Adipose tissue (tissue), 3 donors: ENCODE measurements around the gene NFKBIL1. TPM values are rescaled to one million over a fixed set of nuclear protein-coding genes. Genes with fewer than 3 reads are reported as not detected.
"Not testable (repeated sequence)": the region's sequence is repeated elsewhere in the genome, so short reads cannot be mapped to it uniquely, and the experiment has no call there.

ENCODE experiments used
- H3K27ac ChIP-seq: one replicate; pipeline ENCODE4 v1.5.1; 2013; ENCODE audit warnings: low read depth, low read length
- WGBS, 3 donors: extraction: QIAGEN DNeasy Blood & Tissue Kit; methylation state at CpG; one replicate each; pipeline ENCODE4 v1.1.7; 2013; 5-methylcytosine and 5-hydroxymethylcytosine counted together
- polyA plus RNA-seq, 3 donors: library from polyadenylated mRNA; stranded (reverse); fragments of 200-250 nt; gene quantifications; one replicate each; pipeline ENCODE4 v1.2.3, GENCODE V29; 2013
- donor health status: healthy with polysubstance abuse.
- donor health status: Bipolar disorder and iron deficiency.
- donor health status: healthy.

NFKBIL1 gene
- polyA plus RNA-seq, 3 donors: 21.5 to 40.3 (median 25.0) TPM

DNA sequence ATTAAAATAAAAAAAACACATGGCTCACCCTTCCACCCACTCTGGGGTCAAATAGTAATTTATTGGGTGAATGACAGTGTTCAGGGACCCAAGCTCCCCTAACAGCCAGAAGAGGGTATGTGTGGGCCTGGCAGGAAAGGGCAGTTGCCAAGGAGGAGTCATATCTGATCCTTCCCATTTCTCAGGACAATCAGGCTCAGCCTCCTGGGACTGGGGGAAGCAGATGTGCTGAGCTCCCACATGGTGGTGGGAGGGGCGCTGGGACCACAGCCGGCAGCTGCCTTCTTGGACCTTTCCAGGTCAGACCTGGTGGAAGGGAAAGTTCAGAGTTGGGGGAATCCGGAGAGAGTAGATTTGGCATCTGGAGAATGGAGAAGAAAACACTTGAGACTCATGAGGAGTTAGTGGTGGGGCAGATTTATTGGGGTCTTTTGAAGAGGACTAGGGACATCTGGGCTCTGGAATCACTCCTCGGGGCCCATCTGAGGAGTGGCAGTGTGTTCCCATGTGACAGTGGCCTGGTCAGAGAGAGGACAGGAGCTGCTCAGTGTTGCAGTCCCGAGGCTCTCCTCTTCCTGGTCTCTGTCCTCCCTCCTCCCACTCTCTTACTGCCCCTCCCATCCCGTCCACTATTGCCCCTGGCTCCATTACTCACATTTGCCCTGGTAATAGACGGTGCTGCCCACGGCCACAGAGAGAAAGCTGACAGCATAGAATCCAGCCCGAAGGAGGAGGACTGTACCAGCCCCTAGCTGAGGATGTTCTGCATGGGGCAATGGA lies 41.7 kb downstream of the NFKBIL1 start:
- 47 to 55% (median 49%) methylated on average over 9 of the region's 9 CpGs for WGBS, 3 donors

GRCh38 chr6:31590691-31591090 lies 43.3 kb downstream of the NFKBIL1 start:
- 74 to 88% (median 83%) methylated on average over 5 of the region's 5 CpGs for WGBS, 3 donors
- H3K27ac ChIP-seq: not testable (repeated sequence)

More for the DNA sequence above, 41.7 kb downstream of the NFKBIL1 start:
- H3K27ac ChIP-seq: no peak overlapping the region

- no peak overlapping the region for H3K27ac ChIP-seq
- 86 to 94% (median 88%) methylated on average over 7 of the region's 7 CpGs for WGBS, 3 donors
Observed at GRCh38 chr6:31592396-31592771, 45.0 kb downstream of the NFKBIL1 start.

DNA sequence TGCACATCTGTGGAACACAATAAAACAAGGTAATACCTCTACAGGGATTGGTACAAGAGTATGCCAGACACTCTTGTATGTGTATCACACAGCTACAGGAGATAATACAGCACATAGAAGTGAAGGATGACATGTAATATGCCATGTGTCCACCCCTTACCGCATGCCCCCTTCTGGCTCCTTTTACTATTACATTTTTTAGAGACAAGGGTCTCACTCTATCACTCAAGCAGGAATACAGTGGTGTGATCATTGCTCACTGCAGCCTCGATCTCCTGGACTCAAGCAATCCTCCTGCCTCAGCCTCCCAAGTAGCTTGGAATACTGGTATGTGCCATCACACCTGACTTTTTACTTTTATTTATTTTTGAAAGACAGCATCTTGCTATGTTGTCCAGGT lies 49.6 kb downstream of the NFKBIL1 start:
- no peak overlapping the region for H3K27ac ChIP-seq
- WGBS, 3 donors: 22 to 33% (median 23%) methylated on average over 2 of the region's 2 CpGs

GRCh38 chr6:31607317-31607716 lies 59.9 kb downstream of the NFKBIL1 start:
- H3K27ac ChIP-seq: no peak overlapping the region
- WGBS, 3 donors: 70 to 90% (median 81%) methylated on average over 1 of the region's 1 CpG

Other genes starting within 250 kb of the NFKBIL1 start
- 1,000 to 10,000 TPM in 1 of 3 donors, 100 to 1,000 TPM in 2; 379 to 1,027 (median 723) TPM for gene HLA-B, start 190.4 kb upstream of the NFKBIL1 start, polyA plus RNA-seq
- 10 to 100 TPM; 12.0 to 14.8 (median 14.3) TPM for gene MICA, start 144.0 kb upstream of the NFKBIL1 start, polyA plus RNA-seq
- 1 to 10 TPM in 1 of 3 donors, under 1 TPM in 2; 0.53 to 3.3 (median 0.95) TPM for gene MICB, start 49.5 kb upstream of the NFKBIL1 start, polyA plus RNA-seq
- not detected for gene MCCD1, start 18.6 kb upstream of the NFKBIL1 start, polyA plus RNA-seq
- 100 to 1,000 TPM; 315 to 359 (median 351) TPM for gene DDX39B, start 5.6 kb upstream of the NFKBIL1 start, polyA plus RNA-seq
- gene ATP6V1G2, start 1.0 kb upstream of the NFKBIL1 start, polyA plus RNA-seq: 1 to 10 TPM in 1 of 3 donors, under 1 TPM in 2; 0.48 to 1.8 (median 0.81) TPM
- under 1 TPM in 2 of 3 donors, not detected in 1; 0.08 to 0.21 TPM for gene LTA, start 24.7 kb downstream of the NFKBIL1 start, polyA plus RNA-seq
- gene TNF, start 28.0 kb downstream of the NFKBIL1 start, polyA plus RNA-seq: 1 to 10 TPM in 1 of 3 donors, under 1 TPM in 2; 0.16 to 1.1 (median 0.56) TPM
- gene LTB, start 34.8 kb downstream of the NFKBIL1 start, polyA plus RNA-seq: 1 to 10 TPM; 1.9 to 6.7 (median 5.3) TPM
- 10 to 100 TPM in 2 of 3 donors, 1 to 10 TPM in 1; 3.1 to 41.1 (median 32.1) TPM for gene LST1, start 38.7 kb downstream of the NFKBIL1 start, polyA plus RNA-seq
- gene NCR3, start 45.4 kb downstream of the NFKBIL1 start, polyA plus RNA-seq: under 1 TPM in 2 of 3 donors, not detected in 1; 0.14 to 0.39 TPM
- gene AIF1, start 67.6 kb downstream of the NFKBIL1 start, polyA plus RNA-seq: 100 to 1,000 TPM in 1 of 3 donors, 10 to 100 TPM in 1, 1 to 10 TPM in 1; 7.9 to 180 (median 63.1) TPM
- gene PRRC2A, start 73.1 kb downstream of the NFKBIL1 start, polyA plus RNA-seq: 100 to 1,000 TPM in 2 of 3 donors, 10 to 100 TPM in 1; 47.8 to 112 (median 110) TPM
- 100 to 1,000 TPM; 109 to 202 (median 189) TPM for gene BAG6, start 105.1 kb downstream of the NFKBIL1 start, polyA plus RNA-seq
- gene APOM, start 108.3 kb downstream of the NFKBIL1 start, polyA plus RNA-seq: 1 to 10 TPM; 2.0 to 6.5 (median 3.6) TPM
- 10 to 100 TPM in 2 of 3 donors, 1 to 10 TPM in 1; 8.8 to 17.0 (median 14.1) TPM for gene C6orf47, start 113.2 kb downstream of the NFKBIL1 start, polyA plus RNA-seq
- 10 to 100 TPM in 2 of 3 donors, 1 to 10 TPM in 1; 9.7 to 16.6 (median 14.0) TPM for gene GPANK1, start 117.4 kb downstream of the NFKBIL1 start, polyA plus RNA-seq
- gene CSNK2B, start 118.5 kb downstream of the NFKBIL1 start, polyA plus RNA-seq: 100 to 1,000 TPM; 103 to 186 (median 172) TPM
- 1 to 10 TPM; 4.2 to 9.8 (median 4.8) TPM for gene LY6G5B, start 122.4 kb downstream of the NFKBIL1 start, polyA plus RNA-seq
- gene LY6G5C, start 133.5 kb downstream of the NFKBIL1 start, polyA plus RNA-seq: 1 to 10 TPM; 1.2 to 3.5 (median 2.4) TPM
- gene ABHD16A, start 155.7 kb downstream of the NFKBIL1 start, polyA plus RNA-seq: 10 to 100 TPM; 28.5 to 39.8 (median 30.5) TPM
- gene LY6G6F, start 159.3 kb downstream of the NFKBIL1 start, polyA plus RNA-seq: under 1 TPM in 1 of 3 donors, not detected in 2; 0.45 TPM
- gene LY6G6D, start 167.7 kb downstream of the NFKBIL1 start, polyA plus RNA-seq: not detected
- under 1 TPM in 1 of 3 donors, not detected in 2; 0.16 TPM for gene LY6G6C, start 174.1 kb downstream of the NFKBIL1 start, polyA plus RNA-seq
- gene MPIG6B, start 175.8 kb downstream of the NFKBIL1 start, polyA plus RNA-seq: under 1 TPM in 2 of 3 donors, not detected in 1; 0.06 to 0.22 TPM
- gene DDAH2, start 181.7 kb downstream of the NFKBIL1 start, polyA plus RNA-seq: 100 to 1,000 TPM in 2 of 3 donors, 10 to 100 TPM in 1; 21.9 to 213 (median 122) TPM
- 100 to 1,000 TPM; 140 to 335 (median 301) TPM for gene CLIC1, start 188.9 kb downstream of the NFKBIL1 start, polyA plus RNA-seq
- gene MSH5, start 192.4 kb downstream of the NFKBIL1 start, polyA plus RNA-seq: 1 to 10 TPM; 2.4 to 4.4 (median 3.9) TPM
- 1 to 10 TPM in 1 of 3 donors, under 1 TPM in 1, not detected in 1; 0.51 to 1.4 TPM for gene SAPCD1, start 215.0 kb downstream of the NFKBIL1 start, polyA plus RNA-seq
- gene VWA7, start 229.7 kb downstream of the NFKBIL1 start, polyA plus RNA-seq: 1 to 10 TPM in 1 of 3 donors, under 1 TPM in 1, not detected in 1; 0.61 to 2.1 TPM
- gene VARS1, start 248.1 kb downstream of the NFKBIL1 start, polyA plus RNA-seq: 10 to 100 TPM; 24.2 to 38.6 (median 29.1) TPM